ENCODE data around the gene JAK3.
A peak's percentile ranks its signal among the peaks of the same experiment; 100 is the strongest.

Gene JAK3

DNA sequence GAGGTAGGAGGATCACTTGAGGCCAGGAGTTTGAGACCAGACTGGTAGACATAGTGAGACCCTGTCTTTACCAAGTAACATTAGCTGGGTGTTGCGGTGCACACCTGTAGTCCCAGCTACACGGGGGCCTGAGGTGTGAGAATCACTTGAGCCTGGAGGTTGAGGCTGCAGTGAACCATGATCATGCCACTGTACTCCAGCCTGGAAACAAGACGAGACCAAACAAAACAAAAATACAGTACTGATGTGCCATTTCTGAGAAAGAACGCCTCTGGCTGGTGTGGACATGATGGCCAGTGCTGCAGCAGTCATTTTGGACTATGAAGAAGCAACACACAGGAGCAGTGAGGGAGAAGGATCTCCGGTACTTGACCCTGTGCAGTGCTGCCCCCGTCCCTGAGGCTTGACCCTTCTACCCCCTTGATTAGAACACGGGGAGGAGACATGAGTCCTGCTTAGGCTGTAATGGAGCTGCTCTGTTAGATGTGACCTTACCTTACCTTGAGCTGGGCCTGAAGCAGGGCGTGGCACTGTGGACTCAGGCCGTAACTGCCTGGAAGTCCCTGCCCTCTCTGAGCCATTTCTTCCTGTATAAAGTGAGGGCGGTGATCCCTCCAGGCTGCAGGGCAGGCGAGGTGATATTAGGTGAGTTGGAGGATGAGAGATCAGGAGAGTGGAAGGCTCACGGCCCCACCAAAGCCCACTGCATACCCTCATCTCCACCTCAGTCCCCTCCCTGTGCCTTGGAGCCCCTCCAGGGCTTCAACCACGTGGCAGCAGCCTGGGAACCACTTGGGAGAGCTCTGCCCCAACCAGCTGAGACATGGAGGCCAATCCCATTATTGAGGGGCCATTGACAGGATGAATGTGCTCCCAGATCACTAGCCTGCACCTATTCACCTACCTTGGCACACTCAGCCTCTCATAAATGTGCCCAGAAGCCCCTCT, 17.9 kb upstream of the JAK3 start:
- DNase-seq (ENCODE audit: low read depth in 2 of 2) = no peak

DNA sequence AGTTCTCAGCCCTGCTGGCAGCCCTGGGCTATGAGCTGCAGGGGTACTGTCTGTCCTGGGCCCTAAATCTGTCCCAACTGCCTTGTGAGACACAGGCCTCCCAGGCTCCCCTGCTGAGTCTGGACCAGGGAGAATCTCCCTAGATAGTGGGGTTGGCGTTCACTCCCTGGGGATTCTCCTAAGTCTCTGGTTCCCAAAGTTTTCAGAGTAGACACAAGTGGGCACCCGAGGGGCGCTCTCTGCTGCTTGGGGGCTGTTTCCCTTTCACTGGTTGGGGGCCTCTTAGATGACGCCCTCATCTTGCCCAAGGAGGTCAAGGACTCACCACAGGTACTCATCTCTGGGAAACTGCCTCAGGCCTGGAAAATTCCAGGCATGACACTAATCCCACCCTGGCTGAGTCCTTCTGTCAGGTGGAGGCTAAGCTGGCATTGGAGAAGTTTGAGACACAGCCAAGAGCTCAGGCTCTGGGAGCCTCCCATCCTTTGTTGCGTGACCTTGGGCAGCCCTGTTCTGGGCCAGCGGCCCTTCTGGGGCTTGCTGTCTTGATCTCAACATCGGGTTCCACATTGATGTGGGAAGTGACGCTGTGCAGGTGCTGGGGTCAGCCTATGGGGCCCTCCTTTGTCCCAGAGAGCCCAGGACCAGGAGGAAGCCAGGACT, 15.9 kb upstream of the JAK3 start:
- no peak for DNase-seq (ENCODE audit: low read depth in 2 of 2)

DNA sequence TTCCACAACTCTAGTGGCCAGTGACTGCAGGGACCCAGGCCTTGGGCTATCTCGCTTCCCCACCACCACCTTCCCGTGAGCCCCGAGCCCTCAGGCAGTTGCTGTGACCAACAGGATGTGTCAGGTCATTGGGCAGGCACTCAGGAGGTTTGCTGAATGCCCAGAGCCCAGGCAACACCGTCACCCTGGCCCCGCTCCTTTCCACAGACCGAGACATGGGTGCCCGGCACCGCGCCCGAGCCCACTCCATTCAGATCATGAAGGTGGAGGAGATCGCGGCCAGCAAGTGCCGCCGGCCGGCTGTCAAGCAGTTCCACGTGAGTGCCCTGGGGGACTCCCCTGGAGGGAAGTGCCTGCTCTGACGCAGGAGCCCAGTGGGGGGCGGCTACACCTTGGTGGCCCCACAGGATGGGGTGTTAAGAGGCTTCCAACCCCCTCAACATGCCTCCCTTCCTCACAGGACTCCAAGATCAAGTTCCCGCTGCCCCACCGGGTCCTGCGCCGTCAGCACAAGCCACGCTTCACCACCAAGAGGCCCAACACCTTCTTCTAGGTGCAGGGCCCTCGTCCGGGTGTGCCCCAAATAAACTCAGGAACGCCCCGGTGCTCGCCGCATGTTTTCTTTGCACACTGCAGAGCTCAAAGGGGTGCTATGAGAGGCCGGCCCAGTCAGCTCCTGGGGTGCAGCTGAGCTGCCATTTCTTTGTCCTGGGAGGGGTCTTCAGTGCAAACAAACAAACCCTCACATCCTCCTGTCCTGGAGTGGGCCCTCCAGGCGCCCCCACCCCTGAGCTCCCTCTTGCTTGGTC, 15.1 kb upstream of the JAK3 start:
- no peak for DNase-seq (ENCODE audit: low read depth in 2 of 2)

DNA sequence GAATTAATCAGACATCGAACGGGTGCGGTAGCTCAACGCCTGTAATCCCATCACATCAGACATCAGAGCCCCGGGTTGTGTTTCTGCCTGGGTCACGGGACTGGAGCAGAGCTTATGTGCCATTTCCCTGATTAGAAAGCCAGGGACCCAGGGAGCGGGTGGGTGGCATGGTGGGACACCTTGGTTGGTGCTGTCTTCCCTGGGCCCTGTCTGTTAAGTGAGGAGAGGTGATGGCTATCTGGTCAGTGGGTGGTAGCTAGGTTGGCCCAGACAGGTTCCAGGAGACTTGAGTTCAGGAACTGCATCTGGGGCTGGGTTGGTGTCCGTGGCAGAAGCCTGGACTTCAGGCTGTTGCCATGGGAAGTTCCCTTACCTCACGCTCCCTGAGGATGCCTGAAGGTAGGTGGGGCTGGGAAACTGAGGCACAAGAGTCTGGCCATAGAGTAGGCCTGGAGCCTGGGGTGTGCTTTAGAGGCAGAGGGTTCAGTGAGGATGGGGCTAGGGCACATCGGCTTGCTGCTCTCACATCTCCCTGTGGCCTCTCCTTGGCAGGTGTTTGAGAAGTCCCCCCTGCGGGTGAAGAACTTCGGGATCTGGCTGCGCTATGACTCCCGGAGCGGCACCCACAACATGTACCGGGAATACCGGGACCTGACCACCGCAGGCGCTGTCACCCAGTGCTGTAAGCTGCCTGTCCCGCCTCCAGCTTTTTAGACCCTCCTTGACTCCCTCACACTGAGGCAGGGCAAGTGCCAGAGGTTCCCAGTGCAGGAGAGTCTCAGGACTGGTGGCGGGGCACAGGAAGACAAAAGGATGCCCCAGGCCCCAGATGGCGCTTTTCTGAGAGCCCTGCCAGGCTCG, 14.0 kb upstream of the JAK3 start:
- no peak for DNase-seq (ENCODE audit: low read depth in 2 of 2)

DNA sequence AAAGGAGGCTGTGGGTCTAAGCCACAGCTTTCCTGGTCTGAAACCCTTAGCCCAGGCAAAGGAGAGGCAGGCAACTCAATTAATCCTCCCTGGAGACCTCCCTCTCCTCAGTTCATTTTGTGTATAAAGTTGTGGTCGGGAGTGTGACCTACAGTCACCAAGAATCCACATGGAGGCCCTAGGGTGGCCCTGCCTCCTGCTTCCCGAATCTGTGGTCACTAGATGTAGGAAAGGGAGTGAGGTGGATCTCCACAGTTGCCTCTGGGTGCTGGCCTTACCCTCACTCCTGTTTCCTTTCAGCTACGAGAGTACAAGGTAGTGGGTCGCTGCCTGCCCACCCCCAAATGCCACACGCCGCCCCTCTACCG, 13.2 kb upstream of the JAK3 start:
- DNase-seq (ENCODE audit: low read depth in 2 of 2) = no peak

DNA sequence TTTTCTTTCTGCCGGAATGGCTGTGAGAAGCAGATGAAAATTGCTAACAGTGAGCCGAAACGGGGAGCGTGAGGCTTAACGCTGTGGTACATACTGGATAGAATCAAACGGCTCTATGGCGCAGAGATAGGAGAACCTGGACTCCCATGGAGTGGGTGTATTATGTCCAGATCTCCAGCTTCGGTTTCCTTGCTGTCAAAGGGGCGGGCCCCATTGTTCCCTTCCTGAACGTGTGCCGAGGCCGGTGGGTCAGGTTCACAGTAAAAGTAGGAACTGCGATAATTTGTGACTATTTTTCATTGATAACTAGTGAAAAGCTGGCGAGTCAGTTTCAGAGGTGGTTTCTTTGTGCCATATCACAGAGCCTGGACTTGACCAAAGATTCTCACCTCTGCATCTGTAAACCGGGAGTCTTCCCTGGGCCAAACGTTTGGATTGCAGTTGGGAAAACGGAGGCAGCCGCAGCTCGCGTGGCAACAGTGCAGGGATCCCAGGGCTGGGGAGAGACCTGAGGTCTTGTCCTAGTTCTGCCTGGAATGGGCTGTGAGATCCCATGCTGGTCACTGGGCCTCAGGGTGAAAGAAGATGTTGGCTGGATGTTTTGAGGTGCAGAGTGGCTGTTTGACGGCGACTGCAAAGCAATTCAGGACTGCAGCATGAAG, 12.7 kb upstream of the JAK3 start:
- DNase-seq (ENCODE audit: low read depth in 2 of 2) = no peak

DNA sequence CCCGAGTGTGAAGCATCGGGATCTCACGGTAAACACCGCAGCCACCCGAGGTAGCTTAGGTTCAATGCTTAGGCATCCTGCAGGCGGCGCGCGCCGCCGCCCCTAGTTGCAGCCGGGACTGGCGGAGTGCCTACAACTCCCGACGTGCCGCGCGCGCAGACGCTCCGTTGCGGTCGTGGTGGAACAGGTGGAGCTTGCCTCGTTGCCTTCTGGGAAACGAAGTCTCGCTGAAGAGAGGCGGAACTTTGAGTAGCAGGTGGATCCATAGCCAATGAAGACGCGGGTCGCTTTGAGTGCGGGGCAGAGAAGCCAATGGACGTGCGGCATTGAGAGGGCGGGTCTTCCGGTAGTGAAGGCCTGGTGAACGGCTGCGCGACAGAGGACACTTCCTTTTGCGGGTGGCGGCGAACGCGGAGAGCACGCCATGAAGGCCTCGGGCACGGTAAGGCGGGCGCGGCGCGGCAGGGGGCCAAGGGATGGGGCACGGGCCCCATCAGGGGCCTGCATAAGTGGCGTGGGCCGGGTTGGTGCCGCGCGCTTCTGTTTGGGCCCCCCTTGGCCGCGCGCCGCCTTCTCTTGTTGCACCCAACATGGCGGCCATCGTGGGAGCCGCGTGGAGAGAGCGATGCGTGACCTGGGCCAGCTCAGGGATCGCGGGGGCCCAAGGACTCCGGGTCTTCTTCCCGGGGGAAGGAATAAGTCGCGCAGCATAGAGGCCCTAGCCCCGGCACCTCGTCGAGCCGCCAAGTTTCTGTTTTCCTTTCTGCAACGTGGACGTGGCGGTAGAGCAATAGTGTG, 11.9 kb upstream of the JAK3 start, which contains the start of gene RPL18A:
Gene RPL18A, plus strand, starts transcription at position 378 of the 798 bp plus-strand sequence. Its CDS starts 47 bp downstream, at position 425.
- DNase-seq (ENCODE audit: low read depth in 2 of 2) = peak; percentile 96 to 99

DNA sequence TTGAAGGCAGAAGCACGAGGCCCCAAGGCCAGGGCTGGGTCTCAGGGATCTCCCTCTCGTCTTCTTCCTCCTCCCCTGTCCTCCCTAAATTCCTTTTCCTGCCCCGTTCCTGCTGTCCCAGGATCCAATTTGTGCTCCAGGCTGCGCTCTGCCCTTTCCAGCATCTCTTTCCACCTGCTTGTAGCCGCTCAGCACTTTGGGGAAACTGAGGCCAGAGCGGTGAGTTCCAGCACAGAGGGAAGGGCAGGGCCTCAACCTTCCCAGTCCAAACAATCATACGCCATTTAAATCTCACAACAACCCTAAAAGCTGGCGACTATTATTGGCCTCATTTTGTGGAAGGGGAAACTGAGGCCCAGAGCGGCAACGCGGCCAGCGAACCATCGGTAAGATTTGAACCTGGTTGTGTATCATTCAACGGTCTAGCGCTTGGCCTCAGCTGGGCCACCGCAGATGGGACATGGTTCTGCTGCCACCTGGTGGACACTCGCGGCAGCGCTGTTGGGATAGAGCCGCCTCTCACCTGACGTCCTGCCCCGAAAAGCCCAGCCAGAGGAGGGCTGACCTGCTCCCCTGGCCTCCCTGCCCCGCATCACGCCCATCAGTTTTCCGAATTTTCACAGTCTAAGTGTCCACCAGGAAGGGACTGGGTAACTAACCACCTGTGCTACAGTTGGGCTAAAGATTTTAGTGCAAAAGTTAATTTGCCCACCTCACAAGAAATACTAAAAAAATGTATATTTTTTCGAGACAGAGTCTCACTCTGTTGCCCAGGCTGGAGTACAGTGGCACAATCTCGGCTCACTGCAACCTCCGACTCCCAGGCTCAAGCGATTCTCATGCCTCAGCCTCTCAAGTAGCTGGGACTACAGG, 7.7 kb upstream of the JAK3 start:
- peak; percentile 87 to 98 for DNase-seq (ENCODE audit: low read depth in 2 of 2)

DNA sequence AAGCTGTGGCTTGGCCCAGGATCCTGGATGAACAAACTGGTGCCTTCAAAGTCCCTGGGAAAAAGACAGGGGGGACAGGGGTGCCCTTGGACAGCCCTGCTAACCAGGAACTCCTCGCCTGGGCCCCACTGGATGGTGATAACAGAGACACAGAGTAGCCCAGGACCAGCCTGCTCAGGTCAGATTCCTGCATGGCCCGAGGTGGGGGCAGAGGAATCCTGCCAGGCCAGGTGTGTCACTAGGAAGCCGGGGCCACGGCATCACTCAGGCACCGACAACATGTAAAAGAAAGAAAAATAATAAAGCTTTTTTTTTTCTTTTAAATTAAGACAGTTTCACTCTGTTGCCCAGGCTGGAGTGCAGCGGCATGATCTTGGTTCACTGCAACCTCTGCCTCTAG, 6.3 kb upstream of the JAK3 start:
- DNase-seq (ENCODE audit: low read depth in 2 of 2) = no peak

DNA sequence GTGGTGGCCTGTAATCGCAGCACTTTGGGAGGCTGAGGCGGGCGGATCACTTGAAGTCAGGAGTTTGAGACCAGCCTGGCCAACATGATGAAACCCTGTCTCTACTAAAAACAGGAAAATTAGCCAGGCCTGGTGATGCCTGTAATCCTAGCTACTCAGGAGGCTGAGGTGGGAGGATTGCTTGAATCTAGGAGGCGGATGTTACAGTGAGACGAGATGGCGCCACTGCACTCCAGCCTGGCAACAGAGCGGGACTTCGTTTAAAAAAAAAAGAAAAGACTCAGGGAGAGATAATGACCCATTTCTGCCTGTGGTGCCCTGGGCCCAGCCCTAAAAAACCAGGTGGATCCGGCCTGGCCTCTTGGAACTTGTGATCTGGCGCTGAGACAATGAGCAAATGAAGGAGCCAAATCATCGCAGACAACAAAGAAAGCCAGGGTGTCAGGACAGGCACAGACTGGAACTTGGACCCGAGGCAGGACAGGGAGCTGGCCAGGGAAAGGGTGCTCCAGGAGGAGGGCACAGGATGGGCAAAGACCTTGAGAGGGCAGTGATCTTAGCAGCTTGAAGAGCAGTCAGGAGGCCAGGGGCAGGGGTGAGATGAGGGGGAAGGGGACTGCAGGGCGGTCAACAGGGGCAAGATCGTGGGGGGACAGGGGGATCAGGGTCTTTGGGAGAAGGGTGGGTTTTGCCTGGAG, 962 bp upstream of the JAK3 start:
- no peak for DNase-seq (ENCODE audit: low read depth in 2 of 2)

DNA sequence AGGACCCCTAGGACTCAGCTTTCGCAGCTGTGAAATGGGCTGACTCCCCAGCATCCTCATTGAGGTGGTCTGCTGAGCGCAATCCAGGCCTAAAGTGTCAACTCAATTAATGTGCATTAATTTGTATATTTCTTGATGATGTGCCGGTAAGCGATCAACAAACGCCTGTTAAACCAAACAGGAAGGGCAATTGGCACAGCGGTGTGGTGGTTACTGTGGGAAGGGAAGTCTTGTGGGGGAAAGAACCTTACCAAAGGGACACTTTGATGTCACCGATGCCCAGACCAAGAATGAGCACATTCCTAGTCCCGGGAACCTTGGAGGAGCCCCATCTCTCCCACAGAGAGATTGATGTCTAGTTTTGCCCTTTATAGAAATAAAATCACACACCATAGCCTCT, 1.6 kb downstream of the JAK3 start:
- no peak for DNase-seq (ENCODE audit: low read depth in 2 of 2)

DNA sequence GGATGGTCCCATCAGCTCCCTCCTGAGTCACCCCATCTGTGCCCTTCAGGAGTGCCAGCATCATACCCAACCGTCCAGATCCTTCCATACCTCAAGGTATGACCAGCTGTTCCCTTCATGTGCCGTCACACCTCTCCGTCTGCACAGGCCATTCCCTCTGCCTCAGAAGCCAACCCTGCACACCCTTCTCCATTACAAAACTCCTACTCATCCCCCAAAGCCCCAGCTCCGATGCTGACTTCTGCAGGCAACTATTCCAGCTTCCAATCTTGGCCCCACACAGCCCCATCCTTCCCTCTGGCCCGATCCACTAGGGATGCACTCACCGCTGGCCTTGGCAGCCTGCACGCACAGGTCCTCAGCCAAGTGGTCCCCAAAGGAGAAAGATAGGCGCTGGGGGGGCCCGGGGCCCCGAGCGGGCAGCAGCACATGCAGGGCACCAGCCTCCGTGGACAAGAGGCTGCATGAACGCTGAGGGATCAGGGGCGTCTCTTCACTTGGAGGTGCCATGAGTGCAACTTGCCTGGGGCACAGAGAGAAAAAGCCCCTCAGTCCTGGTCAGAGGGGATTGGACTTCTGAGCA, 3.8 kb downstream of the JAK3 start:
- DNase-seq (ENCODE audit: low read depth in 2 of 2) = no peak

DNA sequence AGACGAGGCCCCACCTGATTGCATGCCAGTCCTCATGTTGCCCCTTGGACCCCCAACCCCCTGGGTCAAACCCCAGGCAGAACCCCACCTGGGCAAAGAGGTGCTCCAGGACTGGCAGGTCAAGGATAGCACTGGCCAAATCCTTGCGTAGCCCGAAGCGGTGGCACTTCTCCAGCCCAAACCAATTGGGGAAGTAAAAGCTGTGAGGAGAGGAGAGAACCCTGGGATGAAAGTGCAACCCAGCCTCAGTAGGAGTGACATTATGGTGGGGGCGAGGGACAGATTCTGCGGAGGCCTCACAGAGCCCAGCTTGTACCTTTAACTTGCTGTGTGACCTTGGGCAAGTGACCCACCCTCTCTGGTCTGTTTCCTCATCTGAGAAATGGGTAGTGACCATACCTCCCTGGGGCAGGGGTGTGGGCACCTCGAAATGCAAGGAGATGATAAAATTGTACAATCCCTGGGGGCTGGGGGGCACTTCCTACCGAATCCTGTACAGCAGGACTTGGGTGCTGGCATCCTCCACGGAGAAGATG, 4.4 kb downstream of the JAK3 start:
- no peak for DNase-seq (ENCODE audit: low read depth in 2 of 2)

DNA sequence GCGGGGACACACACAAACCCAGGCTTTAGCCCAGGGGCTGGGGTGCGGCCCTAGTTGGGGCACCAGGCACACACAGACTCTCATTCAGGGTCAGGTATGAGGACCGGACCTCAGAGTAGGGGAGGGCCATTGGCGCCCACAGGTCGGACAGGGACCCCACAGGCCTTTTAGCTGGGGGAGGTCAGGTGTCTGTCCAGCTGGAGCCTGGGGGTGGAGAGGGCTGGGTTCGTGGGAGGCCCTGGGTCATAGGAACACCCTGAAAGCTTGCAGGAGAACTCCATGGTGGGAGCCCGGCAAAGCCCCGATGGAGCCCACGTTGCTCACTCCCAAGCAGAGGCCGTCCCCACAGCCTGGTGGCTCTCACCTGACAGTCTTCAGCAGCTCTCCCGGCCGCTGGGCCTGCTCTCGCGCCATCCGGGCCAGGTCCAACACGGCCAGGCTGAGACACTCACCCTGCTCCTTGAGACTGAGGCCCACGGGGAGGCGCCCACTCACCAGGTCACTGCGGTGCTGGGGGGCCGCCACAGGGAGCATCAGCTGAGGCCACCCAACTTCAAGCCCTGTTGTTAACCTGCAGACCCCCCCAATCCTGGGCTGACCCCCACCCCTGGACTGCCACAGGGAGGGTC, 5.0 kb downstream of the JAK3 start:
- no peak for DNase-seq (ENCODE audit: low read depth in 2 of 2)

DNA sequence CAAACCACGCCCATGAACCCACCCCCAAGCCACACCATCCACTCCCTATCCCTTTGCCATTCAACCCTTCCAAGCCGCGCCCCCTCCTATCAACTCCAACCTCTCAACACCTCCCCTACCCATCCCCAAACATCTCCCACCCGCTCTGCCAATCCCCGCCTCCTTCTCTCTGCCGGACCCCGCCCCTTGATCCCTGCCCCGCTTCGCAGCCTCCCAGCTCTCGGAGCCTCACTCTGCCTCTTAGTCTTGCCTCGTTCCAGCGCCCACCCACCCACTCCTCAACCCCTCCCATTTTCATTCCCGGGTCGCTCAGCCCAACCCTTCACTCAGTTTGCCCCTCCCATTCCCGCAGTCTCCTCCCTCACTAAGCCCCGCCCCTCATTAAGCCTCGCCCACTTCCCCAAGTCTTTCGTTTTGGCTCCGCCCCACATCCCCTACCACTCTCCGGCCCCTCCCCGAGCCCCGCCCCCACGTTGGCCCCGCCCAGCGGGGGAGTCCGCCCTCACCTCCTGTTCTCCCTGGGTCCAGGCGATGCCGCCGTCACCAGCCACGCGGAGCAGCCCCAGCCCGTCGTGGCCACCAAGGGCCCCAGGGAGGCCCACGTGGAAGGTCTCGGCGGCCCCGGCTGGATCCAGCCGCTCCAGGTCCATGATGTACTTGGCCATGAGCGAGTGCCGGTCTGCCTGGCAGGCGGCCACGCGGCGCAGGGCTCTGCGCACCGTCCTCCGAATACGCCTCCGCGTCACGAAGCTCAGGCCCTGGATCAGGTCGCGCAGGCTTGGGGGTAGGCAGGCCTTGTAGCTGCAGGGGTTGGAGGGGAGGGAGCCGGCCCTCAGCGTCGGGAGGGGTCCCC, 5.7 kb downstream of the JAK3 start:
- peak; percentile 69 to 80 for DNase-seq (ENCODE audit: low read depth in 2 of 2)

DNA sequence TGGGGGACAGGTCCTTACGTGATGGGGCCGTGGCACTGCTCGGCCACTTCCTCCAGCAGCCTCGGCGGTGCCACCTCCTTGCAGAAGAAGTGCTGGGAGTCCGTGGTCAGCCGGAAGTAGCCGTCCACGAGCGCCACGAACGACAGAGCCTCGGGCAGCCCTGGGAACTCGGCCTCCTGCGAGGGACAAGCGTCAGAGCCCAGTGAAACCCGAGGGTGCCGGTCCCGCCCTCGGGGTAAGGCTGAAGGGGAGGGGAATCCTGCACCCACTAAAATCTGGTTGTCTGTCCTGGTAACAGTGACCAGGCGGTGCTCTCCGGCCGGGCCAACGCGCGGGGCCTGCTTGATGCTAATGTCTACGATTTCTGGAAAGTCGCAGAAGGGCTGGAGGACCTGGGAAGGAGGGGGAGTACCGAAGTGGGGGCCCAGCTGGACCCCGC, 6.4 kb downstream of the JAK3 start:
- DNase-seq (ENCODE audit: low read depth in 2 of 2) = no peak
